Limb (tissue), 2 donors: ENCODE measurements around the gene CEBPA.

Experiments
- DNase-seq, 2 donors: peaks; one replicate each; pipeline ENCODE4 v3.0.0-alpha.2; 2016; ENCODE audit errors: extremely low spot score in 2 of 2

Gene CEBPA

DNA sequence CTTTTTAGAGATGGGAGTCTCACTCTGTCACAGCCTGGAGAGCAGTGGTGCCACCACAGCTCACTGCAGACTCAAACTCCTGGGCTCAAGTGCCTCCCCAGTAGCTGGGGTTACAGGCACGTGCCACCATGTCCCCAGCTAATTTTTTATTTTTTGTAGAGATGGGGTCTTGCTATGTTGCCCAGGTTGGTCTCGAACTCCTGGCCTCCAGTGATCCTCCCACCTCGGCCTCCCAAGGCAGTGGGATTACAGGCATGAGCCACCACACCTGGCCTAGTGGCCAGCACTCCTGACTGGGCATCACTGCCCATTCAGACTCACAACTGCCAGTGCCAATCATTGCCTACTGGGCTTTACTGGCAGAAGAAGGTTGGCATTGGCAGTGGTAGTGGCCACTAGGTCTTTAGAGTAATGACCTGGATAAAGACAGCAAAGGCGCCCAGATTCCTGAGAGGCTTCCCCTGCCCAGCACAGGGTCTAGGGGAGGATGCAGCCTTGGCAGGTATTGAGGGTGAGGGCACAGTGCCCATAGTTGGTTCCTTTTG lies 49.8 kb downstream of the CEBPA start:
- DNase-seq, result no peak

DNA sequence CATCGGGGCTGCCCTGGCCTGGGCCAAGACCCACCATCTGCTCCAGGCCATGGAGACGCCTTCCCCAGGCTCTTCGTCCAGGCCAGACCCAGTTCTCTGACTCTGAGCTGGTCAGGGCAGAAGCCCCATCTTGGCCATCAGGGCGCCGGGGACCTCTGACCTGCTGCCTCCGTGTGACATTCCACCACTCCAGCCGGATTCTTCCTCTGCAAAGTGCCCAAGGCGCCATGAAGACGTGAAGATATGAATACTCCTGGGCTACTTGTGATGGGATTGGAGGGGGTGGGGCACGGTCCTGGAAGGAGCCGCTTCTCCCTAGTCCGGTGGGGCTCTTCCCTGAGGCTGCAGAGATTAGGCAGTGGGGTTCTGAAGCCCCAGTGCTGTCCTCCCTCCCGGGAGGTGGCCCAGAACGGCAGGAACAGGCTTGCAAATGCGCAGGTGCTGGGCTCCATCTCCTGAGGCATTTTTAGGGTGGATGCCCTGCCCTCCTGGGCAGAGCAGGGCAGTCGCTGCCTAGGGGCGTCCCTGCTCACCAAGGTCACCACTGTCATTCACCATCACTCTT lies 50.7 kb downstream of the CEBPA start:
- DNase-seq, result no peak

DNA sequence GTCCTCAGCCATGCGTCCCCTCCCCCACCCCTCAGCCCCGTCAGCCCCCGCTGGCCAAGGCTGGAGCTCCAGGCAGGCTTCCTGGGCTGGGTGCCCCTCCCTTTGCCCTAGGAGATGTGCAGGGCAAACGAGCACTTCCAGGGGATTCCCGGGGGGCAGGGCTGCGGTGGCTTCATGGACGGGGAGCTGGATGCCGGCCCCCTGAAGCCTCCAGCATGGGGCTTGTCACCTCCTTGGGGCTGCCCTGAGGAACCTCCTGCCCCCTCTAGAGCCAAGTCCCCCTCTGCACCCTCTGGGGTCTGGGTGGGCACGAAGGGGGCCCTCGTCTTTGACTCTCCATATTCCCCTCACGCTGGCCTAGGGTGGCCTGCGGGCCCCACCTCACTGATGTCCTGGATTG lies 51.3 kb downstream of the CEBPA start:
- no peak for DNase-seq

DNA sequence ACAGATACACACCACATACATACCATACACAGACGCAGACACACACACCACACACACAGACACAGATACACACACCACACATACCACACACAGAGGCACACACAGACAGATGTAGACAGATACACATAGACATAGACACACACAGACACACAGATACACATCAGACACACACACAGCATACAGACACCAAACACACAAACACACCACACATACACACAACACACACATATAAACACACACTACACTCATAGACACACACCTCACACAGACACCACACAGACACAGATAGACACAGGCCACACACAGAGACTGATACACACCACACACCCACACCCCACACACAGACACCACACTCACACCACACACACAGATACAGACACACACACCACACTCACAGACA lies 51.8 kb downstream of the CEBPA start:
- DNase-seq, result no peak
